ENCODE results near the gene STAB1. TPM values are rescaled to one million over a fixed set of nuclear protein-coding genes. Genes with fewer than 3 reads are reported as not detected.

The STAB1 gene
- total and polyA plus RNA-seq, 2 experiments from 2014 or later: 0.90 to 1.9 TPM

- H4K20me1 ChIP-seq (replicated peaks; ENCODE audit: insufficient read depth): no peaks in the 10 kb centered on the region
- DNase-seq (ENCODE audit: low spot score): no peak
- Mint-ChIP-seq H3K9me3 (no peaks in the 10 kb centered on the region; the same call in 2 of the 3 replicates), H3K27ac (no peak overlapping the region), H3K4me3 (no peak overlapping the region), H3K4me1 (peaks cover 17% of the 10 kb centered on the region; the same call in 2 of the 3 replicates), H3K27me3 (ENCODE audit: insufficient read depth, low read depth, poor library complexity) (peaks cover 14% of the 10 kb centered on the region), H3K36me3 (ENCODE audit: low read depth) (no peaks in the 10 kb centered on the region; the same call in 2 of the 3 replicates)
- H3K4me2 ChIP-seq: no peak overlapping the region
- no peaks in the 10 kb centered on the region for H3K79me2 ChIP-seq (replicated peaks; ENCODE audit: insufficient read depth)
- H3K4me3 ChIP-seq: no peak overlapping the region
- no peak overlapping the region for H2AFZ ChIP-seq
- no peak for ATAC-seq
- H3F3A ChIP-seq (replicated peaks; ENCODE audit: low read depth): no peaks in the 10 kb centered on the region
- no peak overlapping the region for H3K27ac ChIP-seq (ENCODE audit: low read depth)
- TF ChIP-seq POLR2AphosphoS5 (IDR thresholded peaks at IDR 0.05; ENCODE audit: low read depth): no peak
- no peak for TF ChIP-seq EZH2phosphoT487 (IDR thresholded peaks at IDR 0.05; ENCODE audit: unreplicated experiment)
- no peak for TF ChIP-seq NANOG (IDR thresholded peaks at IDR 0.05; ENCODE audit: borderline replicate concordance)
- no peak for TF ChIP-seq ETS1 (IDR thresholded peaks at IDR 0.05)
- no peak for TF ChIP-seq JUNB (IDR thresholded peaks at IDR 0.05; ENCODE audit: unreplicated experiment)
- TF ChIP-seq CREB1 (CRISPR knock-in tag; IDR thresholded peaks at IDR 0.05; ENCODE audit: low read depth): no peak
- no peak for TF ChIP-seq ZNF462 (CRISPR knock-in tag; IDR thresholded peaks at IDR 0.05)
- no peak for TF ChIP-seq ZNF114 (CRISPR knock-in tag; IDR thresholded peaks at IDR 0.05)
- TF ChIP-seq EZH2 (IDR thresholded peaks at IDR 0.05; ENCODE audit: low read depth, unreplicated experiment): no peak
- TF ChIP-seq CTCF (conservative IDR thresholded peaks at IDR 0.05; ENCODE audit: low read depth in 2 of 2): no peak
- TF ChIP-seq STAT1 (IDR thresholded peaks at IDR 0.05; ENCODE audit: unreplicated experiment): no peak
- no peak for TF ChIP-seq REST (IDR thresholded peaks at IDR 0.05; ENCODE audit: unreplicated experiment)
- no peak for TF ChIP-seq ZNF331 (CRISPR knock-in tag; IDR thresholded peaks at IDR 0.05; ENCODE audit: low read depth)
- no peaks in the 10 kb centered on the region for H3K27me3 ChIP-seq (ENCODE audit: insufficient read depth)
- H3K4me1 ChIP-seq (ENCODE audit: insufficient read depth): peaks cover 5% of the 10 kb centered on the region
- peaks cover 8% of the 10 kb centered on the region; the same call in 1 of the 2 replicates for H3K9me2 ChIP-seq (ENCODE audit: insufficient read depth)
- no peaks in the 10 kb centered on the region for H3K36me3 ChIP-seq (ENCODE audit: insufficient read depth)
Observed at GRCh38 chr3:52446042-52446441, 49.1 kb upstream of the STAB1 start.
